ENCODE data around the gene FBXO47. TPM values are rescaled to one million over a fixed set of nuclear protein-coding genes. Genes with fewer than 3 reads are reported as not detected.
"Not testable (repeated sequence)": the region's sequence is repeated elsewhere in the genome, so short reads cannot be mapped to it uniquely, and the experiment has no call there.

FBXO47 gene
- total and polyA plus RNA-seq, 3 donors from 2014 or later = 5.8 to 11.6 (median 6.3) TPM

DNA sequence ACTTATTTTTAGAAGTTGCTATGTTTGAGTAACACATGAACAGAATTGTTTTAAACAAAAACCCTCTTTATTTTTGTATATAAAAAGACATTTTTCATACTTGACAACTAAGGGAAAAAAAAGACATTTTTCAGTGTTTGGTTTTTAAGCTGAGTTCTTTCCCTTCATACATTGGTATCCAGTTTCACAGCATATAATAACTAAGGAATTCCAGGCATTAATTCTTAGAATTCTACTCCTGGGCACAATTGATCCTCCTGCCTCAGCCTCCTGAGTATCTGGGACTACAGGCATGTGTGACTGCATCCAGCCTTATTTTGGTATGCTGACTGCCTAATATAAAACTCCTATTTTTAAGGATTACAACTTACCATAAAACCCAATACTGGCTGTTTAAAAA, 8.4 kb downstream of the FBXO47 start:
- H3K27me3 ChIP-seq = no peaks in the 10 kb centered on the region
- H3K9me3 ChIP-seq = no peaks in the 10 kb centered on the region
- no peaks in the 10 kb centered on the region for H3K4me1 ChIP-seq
- H3K4me3 ChIP-seq = no peak overlapping the region
- DNase-seq = no peak
- no peaks in the 10 kb centered on the region for H3K36me3 ChIP-seq (ENCODE audit: low read depth, missing control alignments)
- TF ChIP-seq, protein P1, sequence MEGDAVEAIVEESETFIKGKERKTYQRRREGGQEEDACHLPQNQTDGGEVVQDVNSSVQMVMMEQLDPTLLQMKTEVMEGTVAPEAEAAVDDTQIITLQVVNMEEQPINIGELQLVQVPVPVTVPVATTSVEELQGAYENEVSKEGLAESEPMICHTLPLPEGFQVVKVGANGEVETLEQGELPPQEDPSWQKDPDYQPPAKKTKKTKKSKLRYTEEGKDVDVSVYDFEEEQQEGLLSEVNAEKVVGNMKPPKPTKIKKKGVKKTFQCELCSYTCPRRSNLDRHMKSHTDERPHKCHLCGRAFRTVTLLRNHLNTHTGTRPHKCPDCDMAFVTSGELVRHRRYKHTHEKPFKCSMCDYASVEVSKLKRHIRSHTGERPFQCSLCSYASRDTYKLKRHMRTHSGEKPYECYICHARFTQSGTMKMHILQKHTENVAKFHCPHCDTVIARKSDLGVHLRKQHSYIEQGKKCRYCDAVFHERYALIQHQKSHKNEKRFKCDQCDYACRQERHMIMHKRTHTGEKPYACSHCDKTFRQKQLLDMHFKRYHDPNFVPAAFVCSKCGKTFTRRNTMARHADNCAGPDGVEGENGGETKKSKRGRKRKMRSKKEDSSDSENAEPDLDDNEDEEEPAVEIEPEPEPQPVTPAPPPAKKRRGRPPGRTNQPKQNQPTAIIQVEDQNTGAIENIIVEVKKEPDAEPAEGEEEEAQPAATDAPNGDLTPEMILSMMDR (IDR thresholded peaks at IDR 0.05) = no peak
- TF ChIP-seq POLR2A (IDR thresholded peaks at IDR 0.05) = no peak
- intact Hi-C loops (cut with DNase I; ENCODE audit: low total_unique reads) = no loop called here
- H3K27ac ChIP-seq = no peak overlapping the region

DNA sequence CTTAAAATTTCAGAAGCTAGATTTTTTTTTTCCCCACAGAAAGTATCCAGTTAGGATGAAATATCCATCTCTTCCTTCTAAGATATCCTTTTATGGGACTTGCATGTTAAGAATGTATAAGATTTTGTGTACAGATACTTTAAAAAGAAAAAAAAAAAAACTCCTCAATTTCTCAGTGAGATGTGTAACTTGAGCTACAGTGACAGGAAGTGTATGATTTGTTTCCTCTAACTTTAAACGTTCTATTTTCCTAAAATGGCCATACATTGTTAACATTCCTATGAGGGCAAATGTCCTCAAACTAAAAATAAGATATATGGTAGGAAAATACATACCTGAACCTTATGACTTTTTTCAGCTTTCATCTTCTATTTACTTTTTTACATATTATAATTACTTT, 8.9 kb downstream of the FBXO47 start:
- intact Hi-C loops (cut with DNase I; ENCODE audit: low total_unique reads) = no loop called here
- H3K9me3 ChIP-seq = no peaks in the 10 kb centered on the region
- no peak overlapping the region for H3K27ac ChIP-seq
- H3K4me1 ChIP-seq = no peaks in the 10 kb centered on the region
- WGBS, 2 donors = 19 to 27% methylated on average over 1 of the region's 1 CpG
- no peak for DNase-seq
- no peaks in the 10 kb centered on the region for H3K36me3 ChIP-seq (ENCODE audit: low read depth, missing control alignments)
- no peak for TF ChIP-seq POLR2A (IDR thresholded peaks at IDR 0.05)
- TF ChIP-seq, protein P1 (IDR thresholded peaks at IDR 0.05) = no peak
- H3K27me3 ChIP-seq = no peaks in the 10 kb centered on the region
- no peak overlapping the region for H3K4me3 ChIP-seq

DNA sequence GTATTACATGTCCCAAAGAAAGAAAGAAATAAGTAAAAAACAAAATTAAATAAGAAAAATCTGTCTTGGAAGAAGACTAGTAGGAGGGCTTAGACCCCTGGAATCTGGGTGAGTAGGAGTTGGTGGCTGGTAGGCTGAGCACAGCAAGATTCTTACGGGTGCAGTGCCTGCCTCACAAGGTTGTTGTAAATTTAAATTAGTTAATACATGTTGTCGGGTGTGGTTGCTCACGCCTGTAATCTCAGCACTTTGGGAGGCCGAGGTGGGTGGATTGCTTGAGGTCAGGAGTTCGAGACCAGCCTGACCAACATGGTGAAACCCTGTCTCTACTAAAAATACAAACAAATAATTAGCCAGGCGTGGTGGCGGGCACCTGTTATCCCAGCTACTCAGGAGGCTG, 13.4 kb downstream of the FBXO47 start:
- H3K27ac ChIP-seq; H3K4me1 ChIP-seq; intact Hi-C loops (cut with DNase I; ENCODE audit: low total_unique reads); H3K27me3 ChIP-seq; DNase-seq; H3K36me3 ChIP-seq (ENCODE audit: low read depth, missing control alignments); H3K4me3 ChIP-seq; H3K9me3 ChIP-seq: not testable (repeated sequence)
- WGBS, 2 donors = 83 to 89% methylated on average over 7 of the region's 7 CpGs

DNA sequence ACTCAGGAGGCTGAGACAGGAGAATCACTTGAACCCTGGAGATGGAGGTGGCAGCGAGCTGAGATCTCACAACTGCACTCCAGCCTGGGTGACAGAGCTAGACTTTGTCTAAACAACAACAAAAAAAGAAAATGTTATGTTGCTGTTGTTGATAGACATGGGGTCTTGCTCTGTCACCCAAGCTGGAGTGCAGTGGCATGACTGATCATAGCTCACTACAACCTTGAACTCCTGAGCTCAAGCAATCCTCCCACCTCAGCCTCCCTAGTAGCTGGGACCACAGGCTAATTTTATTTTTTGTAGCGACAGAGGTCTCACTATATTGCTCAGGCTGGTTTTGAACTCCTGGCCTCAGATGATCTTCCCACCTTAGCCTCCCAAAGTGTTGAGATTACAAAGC, 20.0 kb downstream of the FBXO47 start:
- H3K4me3 ChIP-seq = no peak overlapping the region
- intact Hi-C loops (cut with DNase I; ENCODE audit: low total_unique reads) = no loop called here

DNA sequence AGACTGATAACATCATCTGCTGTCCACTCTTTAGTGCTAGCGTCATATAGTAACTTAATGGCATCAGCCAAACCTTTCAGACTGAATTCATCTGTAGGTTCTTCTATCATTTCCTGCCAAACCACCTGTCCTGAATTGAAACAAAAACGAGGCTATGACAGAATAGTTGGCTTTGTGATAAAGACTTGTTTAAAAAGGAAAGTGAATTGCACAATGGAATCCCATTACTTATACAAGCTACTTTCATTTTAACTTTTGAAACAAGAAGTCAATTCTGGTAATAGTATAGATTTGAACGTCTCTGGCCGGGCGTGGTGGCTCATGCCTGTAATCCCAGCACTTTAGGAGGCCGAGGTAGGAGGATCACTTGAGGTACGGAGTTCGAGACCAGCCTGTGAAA, 23.6 kb downstream of the FBXO47 start:
- no peak for TF ChIP-seq POLR2A (IDR thresholded peaks at IDR 0.05)
- TF ChIP-seq, protein P1 (IDR thresholded peaks at IDR 0.05) = no peak
- WGBS, 2 donors = 66 to 75% methylated on average over 8 of the region's 8 CpGs
- Histone ChIP-seq H3K4me1 (no peaks in the 10 kb centered on the region), H3K27ac (no peak overlapping the region), H3K4me3 (no peak overlapping the region), H3K36me3 (ENCODE audit: low read depth, missing control alignments) (no peaks in the 10 kb centered on the region), H3K9me3 (no peaks in the 10 kb centered on the region), H3K27me3 (no peaks in the 10 kb centered on the region)
- no peak for DNase-seq
- intact Hi-C loops (cut with DNase I; ENCODE audit: low total_unique reads) = no loop called here

More for the DNA sequence above, 20.0 kb downstream of the FBXO47 start:
- H3K27me3 ChIP-seq = no peaks in the 10 kb centered on the region
- H3K36me3 ChIP-seq (ENCODE audit: low read depth, missing control alignments) = no peaks in the 10 kb centered on the region
- no peaks in the 10 kb centered on the region for H3K9me3 ChIP-seq
- no peak for DNase-seq
- H3K27ac ChIP-seq = no peak overlapping the region
- H3K4me1 ChIP-seq = no peaks in the 10 kb centered on the region
- no peak for TF ChIP-seq POLR2A (IDR thresholded peaks at IDR 0.05)
- TF ChIP-seq, protein P1 (IDR thresholded peaks at IDR 0.05) = no peak
- WGBS, 2 donors = 88 to 100% methylated on average over 2 of the region's 2 CpGs

Measured in testis (tissue), 3 donors.